Naive thymus-derived CD8-positive, alpha-beta T cell (primary cell): ENCODE measurements around the gene DNAJC16. TPM values are rescaled to one million over a fixed set of nuclear protein-coding genes. Genes with fewer than 3 reads are reported as not detected.
A peak's percentile ranks its signal among the peaks of the same experiment; 100 is the strongest.

Experiments
- ATAC-seq, 2 donors: fragments of 150-1000 bp; cut with Tn5 transposase in 1 of 2; sonication (Bioruptor Pico), chemical (Tn5 transposase) in 1 of 2; 1 replicate in 1 of 2; 2 replicates in 1 of 2; pipeline ENCODE4 v1.10.0; 2021; ENCODE audit warnings: mild to moderate bottlenecking in 2 of 2, moderate library complexity in 2 of 2
- POLR2A ChIA-PET: fragments of 350-600 bp; sonication (Branson Sonifier 250); formaldehyde crosslinking; loops from one replicate; lab custom pipeline; 2021; ENCODE audit warnings: antibody characterized with exemption; lab: Charles Lee
- DNase-seq, 10 donors: peaks; one replicate each; pipeline versions ENCODE4 v3.0.0 to v3.0.0-alpha.2; 2020 to 2022
- H3K27ac Mint-ChIP-seq, 10 donors: one replicate each; pipeline ENCODE4 v1.8.0; 2020 to 2022; ENCODE audit warnings: mild to moderate bottlenecking in 10 of 10, mixed read lengths in 10 of 10, moderate library complexity in 4 of 10, inconsistent platforms in 1 of 10
- H3K27me3 Mint-ChIP-seq, 5 donors: one replicate each; pipeline ENCODE4 v1.8.0; 2021 to 2022; ENCODE audit warnings: mixed read lengths in 5 of 5
- H3K36me3 Mint-ChIP-seq, 3 donors: one replicate each; pipeline ENCODE4 v1.8.0; 2020 to 2022; ENCODE audit warnings: mixed read lengths in 3 of 3, mild to moderate bottlenecking in 2 of 3, inconsistent platforms in 1 of 3
- H3K4me1 Mint-ChIP-seq, 4 donors: one replicate each; pipeline ENCODE4 v1.8.0; 2021 to 2022; ENCODE audit warnings: mixed read lengths in 4 of 4
- H3K4me3 Mint-ChIP-seq, 10 donors: one replicate each; pipeline ENCODE4 v1.8.0; 2020 to 2022; ENCODE audit warnings: mild to moderate bottlenecking in 10 of 10, mixed read lengths in 10 of 10, moderate library complexity in 6 of 10, inconsistent platforms in 1 of 10
- H3K9me3 Mint-ChIP-seq, 9 donors: one replicate each; pipeline ENCODE4 v1.8.0; 2020 to 2022; ENCODE audit warnings: mixed read lengths in 9 of 9, mild to moderate bottlenecking in 3 of 9, inconsistent platforms in 1 of 9, moderate library complexity in 1 of 9
- polyA plus RNA-seq, 3 donors: library from polyadenylated mRNA; unstranded; fragments of 300-500 nt; fragmentation: Illumina TruSeq; gene quantifications; one replicate each; pipeline ENCODE4 v1.2.3, GENCODE V29; 2021
- total RNA-seq, 8 experiments: library from RNA in 2 of 8; stranded (reverse) in 2 of 8; gene quantifications; one replicate each; pipeline ENCODE4 v1.2.3 and lab custom pipeline; 2021 to 2026

The DNAJC16 gene
- total and polyA plus RNA-seq, 5 experiments from 2014 or later, result 5.0 to 30.0 (median 9.7) TPM

DNA sequence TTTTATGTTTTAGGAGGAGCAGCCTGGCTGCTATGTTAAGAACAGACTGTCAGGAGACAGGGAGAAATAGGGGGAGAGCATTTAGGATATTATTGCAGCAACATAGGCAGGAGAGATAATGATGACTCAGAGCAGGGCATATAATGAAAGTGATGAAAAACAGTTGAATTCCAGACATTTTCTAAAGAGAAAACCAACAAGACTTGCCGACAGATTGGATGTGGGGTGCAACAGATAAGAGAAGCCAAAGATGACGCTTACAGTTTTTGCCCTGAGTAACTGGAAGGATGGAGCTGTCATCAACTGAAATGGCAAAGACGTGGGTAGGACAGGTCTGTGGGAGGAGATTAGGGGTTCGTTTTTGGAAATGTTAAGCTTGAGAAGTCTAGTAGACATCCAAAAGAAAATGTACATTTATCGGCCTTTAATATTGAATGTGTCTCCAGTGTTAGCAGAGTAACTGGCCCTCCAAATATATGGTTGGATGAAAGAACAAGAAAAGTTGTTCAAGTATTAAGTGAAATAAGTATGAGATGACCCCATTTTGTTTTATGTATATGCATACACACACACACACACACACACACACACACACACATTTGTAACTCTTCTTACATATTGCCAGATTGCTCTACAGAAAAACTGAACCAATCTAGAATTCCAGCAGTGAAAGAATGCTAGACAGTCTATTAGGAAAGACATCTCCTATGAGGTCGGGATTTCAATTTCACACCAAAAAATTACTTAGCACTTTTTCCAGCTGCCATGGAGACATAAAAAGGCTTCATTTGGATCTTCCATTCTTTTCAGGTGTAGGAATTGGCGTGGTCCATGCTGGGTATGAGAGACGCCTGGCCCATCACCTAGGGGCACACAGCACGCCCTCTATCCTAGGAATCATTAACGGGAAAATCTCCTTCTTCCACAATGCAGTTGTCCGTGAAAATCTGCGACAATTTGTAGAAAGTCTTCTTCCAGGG is 17.2 kb downstream of the DNAJC16 start:
- Mint-ChIP-seq H3K9me3 (no peaks in the 10 kb centered on the region), H3K4me1 (peaks cover 0 to 7% (median 6%) of the 10 kb centered on the region in 4 donors), H3K27me3 (no peaks in the 10 kb centered on the region), H3K36me3 (peaks cover 5 to 87% (median 21%) of the 10 kb centered on the region in 3 donors), H3K4me3 (no peak overlapping the region), H3K27ac (peak overlapping the region in 2 of 10 donors; percentile 33 to 88)
- no peak for DNase-seq
- POLR2A ChIA-PET, result no interaction called here
- ATAC-seq, result no peak

DNA sequence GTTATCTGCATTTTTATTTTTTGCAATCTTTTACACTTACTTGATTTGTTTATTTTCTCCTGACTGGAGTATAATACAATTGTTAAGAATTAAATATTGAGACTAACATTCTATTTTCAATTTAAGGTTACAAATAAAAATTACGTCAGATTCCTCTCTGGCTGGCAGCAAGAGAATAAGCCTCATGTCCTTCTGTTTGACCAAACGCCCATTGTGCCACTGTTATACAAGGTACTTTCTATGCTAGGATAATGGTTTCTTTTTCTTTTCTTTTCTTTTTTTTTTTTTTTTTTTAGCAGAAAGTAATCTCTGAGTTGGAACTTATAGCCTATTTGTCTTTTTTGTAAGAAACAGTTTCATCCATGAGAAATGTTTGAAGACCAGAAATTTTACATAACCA is 20.0 kb downstream of the DNAJC16 start:
- Mint-ChIP-seq H3K36me3 (peaks cover 5 to 88% (median 12%) of the 10 kb centered on the region in 3 donors), H3K4me3 (no peak overlapping the region), H3K27ac (no peak overlapping the region), H3K4me1 (peaks cover 0 to 7% (median 2%) of the 10 kb centered on the region in 4 donors), H3K9me3 (no peaks in the 10 kb centered on the region), H3K27me3 (no peaks in the 10 kb centered on the region)
- DNase-seq, result no peak
- POLR2A ChIA-PET, result no interaction called here
- no peak for ATAC-seq

- Mint-ChIP-seq H3K4me1 (peaks cover 0 to 3% (median 0%) of the 10 kb centered on the region in 4 donors), H3K27me3 (no peaks in the 10 kb centered on the region), H3K4me3 (no peak overlapping the region), H3K27ac (peak overlapping the region in 4 of 10 donors; percentile 1 to 65 (median 54)), H3K36me3 (peaks cover 5 to 56% (median 11%) of the 10 kb centered on the region in 3 donors), H3K9me3 (no peaks in the 10 kb centered on the region)
- no peak for DNase-seq
- ATAC-seq, result no peak
- POLR2A ChIA-PET, result no interaction called here
These were observed 23.9 kb downstream of the DNAJC16 start for GRCh38 chr1:15550573-15550972.

DNA sequence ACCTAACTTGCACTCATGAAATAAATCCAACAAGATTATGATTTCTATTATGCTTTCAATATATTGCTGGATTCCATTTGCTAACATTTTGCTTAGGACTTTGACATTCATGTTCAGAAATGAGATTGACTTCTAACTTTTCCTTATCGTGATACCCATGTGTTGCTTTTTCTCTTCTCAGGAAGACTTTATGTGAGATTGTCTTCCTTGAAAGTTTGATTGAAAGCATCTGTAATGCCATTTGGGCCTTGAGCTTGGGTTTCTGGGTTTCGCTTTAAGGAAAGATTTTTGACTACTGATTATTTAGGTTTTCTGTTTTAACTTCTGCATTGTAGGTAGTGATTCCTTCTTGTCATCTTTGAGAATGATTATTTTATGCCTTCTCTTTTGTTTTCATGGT is 30.4 kb downstream of the DNAJC16 start:
- H3K27ac Mint-ChIP-seq, result peak overlapping the region in 2 of 10 donors; percentile 28 to 39
- no peak for ATAC-seq
- POLR2A ChIA-PET, result no interaction called here

GRCh38 chr1:15557594-15557993 is 30.9 kb downstream of the DNAJC16 start:
- Mint-ChIP-seq H3K4me1 (no peaks in the 10 kb centered on the region), H3K36me3 (peaks cover 4 to 51% (median 21%) of the 10 kb centered on the region in 3 donors), H3K27ac (peak overlapping the region in 2 of 10 donors; percentile 31 to 32), H3K4me3 (no peak overlapping the region), H3K27me3 (no peaks in the 10 kb centered on the region), H3K9me3 (no peaks in the 10 kb centered on the region)
- DNase-seq (no peak), ATAC-seq (no peak)
- POLR2A ChIA-PET, result no interaction called here

More for the DNA sequence above, 30.4 kb downstream of the DNAJC16 start:
- H3K9me3 Mint-ChIP-seq, result no peaks in the 10 kb centered on the region
- H3K27me3 Mint-ChIP-seq, result no peaks in the 10 kb centered on the region
- DNase-seq, result no peak
- no peak overlapping the region for H3K4me3 Mint-ChIP-seq
- peaks cover 4 to 45% (median 17%) of the 10 kb centered on the region in 3 donors for H3K36me3 Mint-ChIP-seq
- no peaks in the 10 kb centered on the region for H3K4me1 Mint-ChIP-seq

- no peak for DNase-seq
- ATAC-seq, result no peak
- H3K36me3 Mint-ChIP-seq, result peaks cover 4 to 56% (median 25%) of the 10 kb centered on the region in 3 donors
- POLR2A ChIA-PET, result no interaction called here
- no peaks in the 10 kb centered on the region for H3K27me3 Mint-ChIP-seq
- no peak overlapping the region for H3K4me3 Mint-ChIP-seq
- H3K9me3 Mint-ChIP-seq, result no peaks in the 10 kb centered on the region
- H3K4me1 Mint-ChIP-seq, result no peaks in the 10 kb centered on the region
- H3K27ac Mint-ChIP-seq, result peak overlapping the region in 2 of 10 donors; percentile 31 to 38
These were observed 31.9 kb downstream of the DNAJC16 start for GRCh38 chr1:15558516-15558915.

- no peaks in the 10 kb centered on the region for H3K9me3 Mint-ChIP-seq
- H3K4me1 Mint-ChIP-seq, result peaks cover 0 to 7% (median 0%) of the 10 kb centered on the region in 4 donors
- DNase-seq (no peak), ATAC-seq (no peak)
- no peaks in the 10 kb centered on the region for H3K27me3 Mint-ChIP-seq
- POLR2A ChIA-PET, result no interaction called here
- H3K36me3 Mint-ChIP-seq, result peaks cover 7 to 62% (median 29%) of the 10 kb centered on the region in 3 donors
- H3K27ac Mint-ChIP-seq, result peak overlapping the region in 1 of 10 donors; percentile 61
- no peak overlapping the region for H3K4me3 Mint-ChIP-seq
These were observed 32.7 kb downstream of the DNAJC16 start for GRCh38 chr1:15559189-15559810.

DNA sequence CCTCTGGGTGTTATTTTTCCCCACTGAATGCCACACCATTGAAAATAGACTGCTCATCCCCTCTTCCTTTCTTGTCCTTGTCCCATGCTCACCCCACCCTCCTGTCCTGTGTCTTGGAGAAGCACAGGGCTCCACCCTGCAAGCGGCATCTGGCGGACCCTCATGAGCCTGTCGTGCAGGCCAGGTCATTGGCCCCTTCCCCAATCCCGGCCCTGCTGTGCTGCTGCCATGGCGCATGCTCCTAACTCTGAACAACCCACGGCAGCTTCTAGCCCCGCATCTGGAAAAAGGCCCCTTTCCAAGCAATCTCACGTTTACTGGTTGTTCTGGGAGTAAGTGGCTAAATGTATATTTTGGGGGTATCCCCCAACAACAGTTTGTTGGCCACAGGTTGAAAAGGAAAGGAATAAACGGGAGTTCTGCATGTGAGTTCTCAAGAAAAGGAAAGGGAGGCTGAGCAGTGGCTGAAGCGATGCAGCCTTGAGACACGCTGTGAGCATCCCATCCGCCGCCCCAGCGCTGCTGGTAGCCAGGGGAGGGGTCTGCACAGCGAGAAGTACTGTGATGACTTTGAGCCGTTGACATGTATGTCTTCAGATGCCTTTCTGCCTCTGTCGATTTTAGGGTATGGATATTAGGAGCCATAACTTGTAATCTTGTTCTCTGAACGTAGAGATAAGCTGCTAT is 41.9 kb downstream of the DNAJC16 start:
- POLR2A ChIA-PET, result interaction anchor here (0.6 kb wide), 2 partner anchors 17 to 40 kb away, joined by 3 to 4 read pairs; no protein-coding TSS in a partner anchor
- no peak overlapping the region for H3K4me3 Mint-ChIP-seq
- no peak for DNase-seq
- H3K9me3 Mint-ChIP-seq, result no peaks in the 10 kb centered on the region
- peaks cover 0 to 24% (median 1%) of the 10 kb centered on the region in 4 donors for H3K4me1 Mint-ChIP-seq
- H3K27me3 Mint-ChIP-seq, result no peaks in the 10 kb centered on the region
- H3K36me3 Mint-ChIP-seq, result peaks cover 4 to 85% (median 27%) of the 10 kb centered on the region in 3 donors
- no peak for ATAC-seq
- peak overlapping the region in 6 of 10 donors; percentile 20 to 86 (median 45) for H3K27ac Mint-ChIP-seq

DNA sequence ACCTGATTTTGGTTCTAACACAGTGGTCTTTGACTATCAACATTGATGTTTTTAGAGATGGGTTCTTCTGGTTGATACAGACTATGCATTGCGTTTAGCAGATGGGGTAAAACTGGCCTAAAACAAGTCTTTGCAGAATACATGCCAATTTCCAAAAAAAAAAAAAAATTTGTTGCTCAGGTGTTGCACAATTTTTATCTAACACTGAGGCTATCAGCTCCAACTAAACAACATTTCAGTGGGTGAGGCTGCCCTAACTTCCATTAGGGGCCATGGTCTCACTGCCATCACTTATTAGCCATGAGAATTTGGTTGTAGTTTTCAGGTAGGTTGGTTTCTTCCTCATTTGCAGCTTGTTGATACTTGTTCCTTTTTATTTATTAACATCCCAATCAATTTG is 44.2 kb downstream of the DNAJC16 start:
- POLR2A ChIA-PET, result interaction anchor here (0.7 to 1.0 kb wide), 3 partner anchors 8 to 56 kb away, joined by 3 to 4 read pairs (median 3); no protein-coding TSS in a partner anchor

GRCh38 chr1:15571266-15571665 is 44.6 kb downstream of the DNAJC16 start:
- ATAC-seq, result no peak
- H3K9me3 Mint-ChIP-seq, result no peaks in the 10 kb centered on the region
- H3K36me3 Mint-ChIP-seq, result peaks cover 0 to 75% (median 23%) of the 10 kb centered on the region in 3 donors
- peak overlapping the region in 9 of 10 donors; percentile 30 to 89 (median 72) for H3K27ac Mint-ChIP-seq
- H3K4me3 Mint-ChIP-seq, result no peak overlapping the region
- H3K4me1 Mint-ChIP-seq, result peaks cover 0 to 16% (median 2%) of the 10 kb centered on the region in 4 donors
- POLR2A ChIA-PET, result interaction anchor here (0.7 to 1.0 kb wide), 3 partner anchors 8 to 56 kb away, joined by 3 to 4 read pairs (median 3); no protein-coding TSS in a partner anchor
- H3K27me3 Mint-ChIP-seq, result no peaks in the 10 kb centered on the region
- DNase-seq, result no peak

More for the DNA sequence above, 44.2 kb downstream of the DNAJC16 start:
- DNase-seq (no peak), ATAC-seq (no peak)
- no peaks in the 10 kb centered on the region for H3K9me3 Mint-ChIP-seq
- H3K27ac Mint-ChIP-seq, result peak overlapping the region in 8 of 10 donors; percentile 21 to 84 (median 60)
- H3K4me1 Mint-ChIP-seq, result peaks cover 0 to 16% (median 2%) of the 10 kb centered on the region in 4 donors
- no peaks in the 10 kb centered on the region for H3K27me3 Mint-ChIP-seq
- peaks cover 0 to 79% (median 25%) of the 10 kb centered on the region in 3 donors for H3K36me3 Mint-ChIP-seq
- no peak overlapping the region for H3K4me3 Mint-ChIP-seq

DNA sequence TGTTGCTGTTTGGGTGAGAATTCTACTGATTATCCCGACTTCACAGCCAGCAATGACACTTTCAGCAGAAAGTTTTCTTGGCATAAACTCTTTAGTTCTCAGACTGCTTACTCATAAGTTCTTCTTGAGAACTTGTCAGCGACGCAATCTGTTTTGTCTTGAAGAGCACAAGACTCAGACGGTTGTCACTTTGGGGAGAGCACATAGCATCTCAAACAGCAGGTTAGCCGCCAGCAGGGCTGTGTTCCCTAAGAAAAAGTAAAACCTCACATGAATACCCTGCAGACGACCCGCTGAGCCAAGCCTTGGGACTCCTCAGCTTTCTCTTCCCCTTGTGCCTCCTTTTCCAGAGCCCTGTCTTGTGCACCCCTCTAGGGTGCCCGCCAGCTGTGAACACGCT is 46.8 kb downstream of the DNAJC16 start:
- H3K27me3 Mint-ChIP-seq, result no peaks in the 10 kb centered on the region
- peaks cover under 1 to 27% (median 18%) of the 10 kb centered on the region in 4 donors for H3K4me1 Mint-ChIP-seq
- peaks cover 0 to 56% (median 23%) of the 10 kb centered on the region in 3 donors for H3K36me3 Mint-ChIP-seq
- peak overlapping the region in 4 of 10 donors; percentile 19 to 63 (median 46) for H3K27ac Mint-ChIP-seq
- POLR2A ChIA-PET, result interaction anchor here (0.7 kb wide), 1 partner anchor 389 kb away, joined by 5 read pairs; no protein-coding TSS in a partner anchor
- ATAC-seq (no peak), DNase-seq (no peak)
- H3K9me3 Mint-ChIP-seq, result no peaks in the 10 kb centered on the region
- no peak overlapping the region for H3K4me3 Mint-ChIP-seq

DNA sequence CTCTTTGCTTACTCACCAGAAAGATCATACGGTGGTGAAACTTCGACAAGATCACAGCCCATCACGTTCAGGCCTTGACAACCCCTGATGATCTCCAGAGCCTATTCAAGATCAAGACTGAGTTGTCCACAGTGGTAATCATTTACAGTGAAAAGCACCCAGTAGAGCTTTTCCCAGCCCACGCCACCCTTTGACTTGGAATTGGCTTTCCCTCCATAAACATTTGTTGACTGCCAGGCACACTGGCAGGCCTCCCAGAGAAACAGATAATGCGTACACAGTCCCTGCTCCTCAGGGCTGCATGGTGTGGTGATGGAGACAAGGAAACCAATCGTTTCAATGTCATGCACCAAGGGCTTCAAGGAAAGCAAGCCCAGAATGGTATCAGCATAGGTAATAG is 48.1 kb downstream of the DNAJC16 start:
- Mint-ChIP-seq H3K27ac (peak overlapping the region in 8 of 10 donors; percentile 25 to 92 (median 66)), H3K27me3 (no peaks in the 10 kb centered on the region), H3K4me1 (peaks cover 14 to 40% (median 30%) of the 10 kb centered on the region in 4 donors), H3K9me3 (no peaks in the 10 kb centered on the region), H3K4me3 (peak overlapping the region in 1 of 10 donors; percentile 14), H3K36me3 (peaks cover 0 to 49% (median 16%) of the 10 kb centered on the region in 3 donors)
- DNase-seq, result no peak
- POLR2A ChIA-PET, result interaction anchor here (0.7 to 2.3 kb wide), 2 partner anchors 48 to 134 kb away, joined by 5 read pairs; partner anchors contain the start of gene DNAJC16
- ATAC-seq, result no peak
